ENCODE measurements around the gene RDH14. TPM values are rescaled to one million over a fixed set of nuclear protein-coding genes. Genes with fewer than 3 reads are reported as not detected.

Gene RDH14
- total and polyA plus RNA-seq, 2 experiments from 2014 or later, result 38.1 to 40.6 TPM

- TF ChIP-seq NANOG (IDR thresholded peaks at IDR 0.05; ENCODE audit: borderline replicate concordance) (no peak), POLR2AphosphoS5 (IDR thresholded peaks at IDR 0.05; ENCODE audit: low read depth) (no peak), REST (IDR thresholded peaks at IDR 0.05; ENCODE audit: unreplicated experiment) (no peak), CREB1 (CRISPR knock-in tag; IDR thresholded peaks at IDR 0.05; ENCODE audit: low read depth) (no peak), EZH2phosphoT487 (IDR thresholded peaks at IDR 0.05; ENCODE audit: unreplicated experiment) (no peak)
These were observed 33.0 kb upstream of the RDH14 start (continued) for GRCh38 chr2:18593496-18593895.

- no peak overlapping the region for H3K27ac Mint-ChIP-seq
- TF ChIP-seq CTCF (conservative IDR thresholded peaks at IDR 0.05; ENCODE audit: low read depth in 2 of 2), result no peak
- TF ChIP-seq EZH2phosphoT487 (IDR thresholded peaks at IDR 0.05; ENCODE audit: unreplicated experiment), result no peak
- TF ChIP-seq ETS1 (IDR thresholded peaks at IDR 0.05), result no peak
- TF ChIP-seq REST (IDR thresholded peaks at IDR 0.05; ENCODE audit: unreplicated experiment), result no peak
- no peak for TF ChIP-seq ZNF114 (CRISPR knock-in tag; IDR thresholded peaks at IDR 0.05)
- no peak for TF ChIP-seq ZNF462 (CRISPR knock-in tag; IDR thresholded peaks at IDR 0.05)
- H3K36me3 ChIP-seq (ENCODE audit: insufficient read depth), result no peaks in the 10 kb centered on the region
- H3K27me3 Mint-ChIP-seq (ENCODE audit: insufficient read depth, low read depth, poor library complexity), result no peaks in the 10 kb centered on the region
- H2AFZ ChIP-seq, result no peak overlapping the region
- H3K4me1 ChIP-seq (ENCODE audit: insufficient read depth), result no peaks in the 10 kb centered on the region
- H3K4me3 ChIP-seq, result no peak overlapping the region
- no peaks in the 10 kb centered on the region for H3K79me2 ChIP-seq (replicated peaks; ENCODE audit: insufficient read depth)
- H4K20me1 ChIP-seq (replicated peaks; ENCODE audit: insufficient read depth), result no peaks in the 10 kb centered on the region
- 0 out of 2 replicates have a peak, but pooled peaks cover 12% of the 10 kb centered on the region for H3K9me2 ChIP-seq (ENCODE audit: insufficient read depth)
- H3K9me3 Mint-ChIP-seq, result no peaks in the 10 kb centered on the region
- no peaks in the 10 kb centered on the region for H3K4me1 Mint-ChIP-seq
- H3K4me2 ChIP-seq, result no peak overlapping the region
- H3F3A ChIP-seq (replicated peaks; ENCODE audit: low read depth), result no peaks in the 10 kb centered on the region
- no peak for ATAC-seq
- no peaks in the 10 kb centered on the region for H3K27me3 ChIP-seq (ENCODE audit: insufficient read depth)
- H3K27ac ChIP-seq (ENCODE audit: low read depth), result no peak overlapping the region
- DNase-seq (ENCODE audit: low spot score), result no peak
- no peaks in the 10 kb centered on the region for H3K36me3 Mint-ChIP-seq (ENCODE audit: low read depth)
- no peak overlapping the region for H3K4me3 Mint-ChIP-seq
These were observed 31.9 kb upstream of the RDH14 start for GRCh38 chr2:18592372-18592771.
